ENCODE results near the gene TBC1D4.
A peak's percentile ranks its signal among the peaks of the same experiment; 100 is the strongest.

TBC1D4 gene

DNA sequence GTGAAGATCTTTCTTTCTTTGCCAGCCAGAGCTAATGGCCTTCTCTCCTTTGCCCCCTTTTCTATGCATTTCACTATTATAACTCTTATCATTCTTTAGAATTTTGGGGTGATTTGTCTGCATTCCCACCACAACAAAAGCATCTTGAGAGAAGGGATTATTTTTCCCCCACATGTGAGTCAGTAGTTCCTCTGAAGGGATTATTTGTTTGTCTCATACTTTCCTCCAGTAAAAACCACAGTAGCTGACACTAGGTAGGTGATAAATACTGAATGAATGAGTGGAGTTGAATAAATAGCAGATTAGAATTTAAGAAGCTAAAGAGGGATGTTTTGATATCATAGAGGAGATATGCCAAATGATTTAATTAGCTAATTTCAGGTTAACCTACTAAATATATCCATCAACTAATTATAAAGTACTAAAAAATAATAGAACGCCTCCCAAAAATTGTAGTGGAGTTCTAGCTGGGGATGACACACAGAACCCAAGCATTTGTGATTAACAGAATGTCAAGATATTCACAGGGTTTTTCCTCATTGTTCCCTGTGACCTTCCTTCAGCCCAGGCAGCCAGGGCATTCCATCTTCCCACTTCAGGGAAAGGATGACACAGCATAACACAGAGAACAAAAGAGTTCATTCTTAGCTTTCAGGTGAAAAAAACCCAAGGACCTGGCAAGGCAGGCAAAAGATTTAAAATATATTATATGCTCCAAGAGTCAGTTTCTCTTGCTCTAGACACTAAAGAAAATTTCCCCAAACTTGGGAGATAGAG lies 3.5 kb upstream of the TBC1D4 start:
- no peak for DNase-seq

DNA sequence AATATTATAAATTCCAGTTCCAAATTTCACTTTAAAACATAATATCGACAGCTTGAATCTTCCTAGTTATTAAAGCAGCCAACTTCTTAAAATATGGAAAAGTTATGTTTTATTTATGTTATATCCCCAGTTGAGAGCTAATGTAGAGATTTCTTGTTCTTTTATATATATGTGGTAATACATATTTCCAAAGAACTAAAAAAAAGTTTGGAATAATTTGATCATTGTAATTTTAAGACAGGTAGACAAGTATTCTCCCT lies 781 bp upstream of the TBC1D4 start:
- no peak for DNase-seq

DNA sequence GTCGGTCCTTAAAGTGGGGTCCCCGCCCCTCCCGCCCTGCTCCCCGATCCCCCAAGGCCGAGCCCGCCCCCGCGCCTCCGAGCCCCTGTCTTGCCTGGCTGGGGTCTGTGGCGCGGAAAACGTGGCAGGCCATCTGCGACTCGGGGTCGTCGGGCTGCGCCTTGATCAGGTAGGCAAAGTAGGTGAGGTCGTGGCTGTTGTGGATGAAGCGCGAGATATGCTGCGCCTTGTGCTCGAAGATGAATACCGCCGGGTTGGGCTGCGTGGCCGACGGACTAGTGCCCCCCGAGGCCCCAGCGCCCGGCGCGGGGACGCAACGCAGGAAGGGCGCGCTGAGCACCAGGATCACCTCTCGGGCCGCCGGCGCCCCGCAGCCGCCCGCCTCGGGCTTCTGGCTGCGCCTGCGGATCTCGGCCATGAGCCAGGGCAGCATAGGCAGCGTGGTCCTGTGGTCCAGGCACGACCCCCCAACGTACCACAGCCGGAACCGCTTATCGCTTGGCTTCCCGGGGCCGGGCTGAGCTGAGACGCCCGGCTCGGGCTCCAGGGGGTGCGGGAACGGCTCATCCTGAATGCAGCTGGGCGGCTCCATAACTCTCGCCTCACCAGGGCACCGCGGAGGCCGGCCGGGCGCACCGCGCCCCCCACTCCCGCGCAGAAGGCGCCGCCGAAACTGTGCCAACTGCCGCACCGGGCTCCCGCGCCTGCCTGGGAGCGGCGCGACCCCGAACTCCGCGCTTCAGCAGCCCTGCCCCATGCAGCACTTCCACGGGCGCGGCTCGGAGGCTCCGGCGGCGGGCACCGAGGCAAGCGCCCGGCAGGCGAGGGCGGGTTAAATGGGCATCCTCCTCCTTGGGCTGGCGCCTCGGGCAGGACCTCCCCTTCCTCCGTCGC lies 546 bp downstream of the TBC1D4 start:
- peak; percentile 10 for DNase-seq

DNA sequence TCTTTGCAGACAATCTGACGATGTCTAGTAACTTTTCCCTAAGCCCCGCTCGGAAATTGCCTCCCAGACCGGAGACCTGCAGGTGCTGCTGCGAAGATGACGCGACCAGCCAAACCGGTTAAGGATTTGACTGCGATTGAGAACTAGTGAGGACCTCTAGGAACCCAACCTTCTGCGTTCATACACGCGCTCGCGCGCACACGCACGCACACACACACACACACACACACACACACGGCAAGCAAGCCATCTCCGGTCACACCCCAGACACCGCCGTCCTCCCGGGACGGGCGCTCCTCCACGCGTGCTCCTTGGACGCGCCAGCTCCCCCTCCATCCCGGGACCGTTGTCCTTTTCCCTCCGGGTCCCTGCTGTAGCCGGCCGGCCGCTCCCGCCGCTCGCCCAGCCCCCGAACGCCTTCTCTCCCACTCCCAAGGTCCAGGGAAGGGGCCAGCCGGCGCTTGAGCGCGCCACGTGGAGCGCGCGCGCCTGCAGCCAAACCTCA lies 1.2 kb downstream of the TBC1D4 start:
- DNase-seq, result peak; percentile 6

DNA sequence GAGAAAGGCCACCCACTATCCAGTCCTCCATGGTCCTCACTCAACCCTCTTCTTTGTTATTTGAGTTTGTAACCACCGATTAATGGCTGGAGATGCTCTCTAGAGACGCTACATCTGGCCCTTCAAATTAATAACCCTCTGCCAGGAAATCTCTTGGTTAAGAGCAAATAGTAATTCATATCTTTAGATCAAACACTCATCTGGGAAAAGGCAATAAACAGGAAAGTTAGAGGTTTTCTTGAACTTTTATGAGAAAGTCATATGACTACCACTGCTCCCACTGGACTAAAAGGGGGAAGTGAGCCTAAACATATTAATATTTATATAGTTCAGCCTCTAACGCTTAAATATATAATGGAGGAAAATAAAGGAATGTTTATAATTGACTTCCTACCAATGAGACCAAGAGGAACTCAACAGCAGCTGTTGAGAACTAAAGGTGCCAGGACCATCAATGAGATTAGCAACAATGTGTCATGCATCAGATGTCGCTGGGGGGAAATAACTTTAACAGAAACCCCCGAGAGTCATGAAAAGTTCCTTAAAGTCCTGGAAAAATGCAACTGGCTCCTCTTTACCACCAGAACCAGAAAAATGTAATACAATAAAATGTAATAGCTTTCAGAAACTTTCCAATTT lies 2.7 kb downstream of the TBC1D4 start:
- DNase-seq, result no peak

DNA sequence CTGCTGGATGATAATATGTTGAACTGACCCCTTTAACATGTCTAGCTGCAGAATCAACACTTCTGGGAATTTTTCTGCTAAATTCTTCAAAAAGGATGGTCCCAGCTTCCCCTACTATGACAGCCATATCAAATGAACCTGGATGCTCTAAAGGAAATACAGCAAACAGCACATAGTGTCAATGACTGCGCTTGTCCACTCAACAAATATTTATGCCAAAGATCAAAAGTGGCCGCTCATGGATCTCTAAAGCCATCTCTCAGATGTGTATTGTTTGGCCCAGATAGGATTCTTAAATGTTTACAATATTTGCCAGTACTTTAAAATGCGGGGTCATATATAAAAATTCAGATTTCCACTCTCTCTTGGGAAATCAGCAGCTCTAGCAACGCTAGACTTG lies 3.3 kb downstream of the TBC1D4 start:
- DNase-seq, result no peak

DNA sequence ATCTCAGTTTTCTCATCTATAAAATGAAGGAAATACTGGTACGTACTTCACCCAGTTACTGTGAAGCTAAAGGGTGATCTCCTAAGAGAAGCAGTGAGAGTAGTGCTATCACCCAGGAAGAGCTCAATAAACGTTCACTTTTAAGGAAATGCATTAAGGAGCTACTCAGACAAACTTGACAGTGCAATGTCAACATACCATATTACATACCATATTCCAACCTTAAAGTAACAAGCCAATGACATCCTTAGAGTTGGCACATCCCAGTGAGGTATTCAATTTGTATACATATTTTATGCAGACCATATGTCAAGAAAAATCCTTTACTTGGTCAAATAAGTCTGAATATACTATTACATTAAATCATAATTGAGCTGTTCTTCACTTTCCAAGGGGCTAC lies 7.0 kb downstream of the TBC1D4 start:
- no peak for DNase-seq

DNA sequence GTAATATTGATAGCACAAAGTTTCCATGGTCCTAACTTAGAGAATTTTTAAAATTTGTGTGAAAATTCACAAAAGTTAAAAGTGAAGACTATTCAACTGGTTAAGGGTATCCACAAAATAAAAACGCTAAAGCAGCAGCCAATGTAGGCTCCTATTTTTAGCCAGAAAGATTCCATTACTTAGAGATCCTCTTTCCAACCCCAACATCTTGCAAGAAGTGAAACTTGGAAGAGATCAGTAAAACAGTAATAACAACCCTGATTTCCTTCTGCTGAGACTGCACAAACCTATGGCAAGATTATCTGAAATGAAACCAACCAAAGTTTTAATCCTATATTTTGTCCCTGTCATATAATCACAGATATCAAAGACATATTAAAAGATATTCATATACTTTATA lies 8.5 kb downstream of the TBC1D4 start:
- DNase-seq, result no peak

DNA sequence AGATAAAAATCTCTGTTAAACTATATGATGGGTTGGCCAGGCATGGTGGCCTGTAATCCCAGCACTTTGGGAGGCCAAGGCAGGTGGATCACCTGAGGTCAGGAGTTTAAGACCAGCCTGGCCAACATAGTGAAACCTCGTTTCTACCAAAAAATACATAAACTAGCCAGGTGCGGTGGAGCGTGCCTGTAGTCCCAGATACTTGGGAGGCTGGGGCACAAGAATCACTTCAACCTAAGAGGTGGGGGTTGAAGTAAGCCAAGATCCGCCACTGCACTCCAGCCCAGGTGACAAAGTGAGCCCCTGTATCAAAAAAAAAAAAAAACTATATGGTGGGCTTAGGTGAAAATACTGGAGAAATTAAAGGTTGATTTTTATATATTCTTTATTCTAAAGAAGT lies 11.3 kb downstream of the TBC1D4 start:
- no peak for DNase-seq

DNA sequence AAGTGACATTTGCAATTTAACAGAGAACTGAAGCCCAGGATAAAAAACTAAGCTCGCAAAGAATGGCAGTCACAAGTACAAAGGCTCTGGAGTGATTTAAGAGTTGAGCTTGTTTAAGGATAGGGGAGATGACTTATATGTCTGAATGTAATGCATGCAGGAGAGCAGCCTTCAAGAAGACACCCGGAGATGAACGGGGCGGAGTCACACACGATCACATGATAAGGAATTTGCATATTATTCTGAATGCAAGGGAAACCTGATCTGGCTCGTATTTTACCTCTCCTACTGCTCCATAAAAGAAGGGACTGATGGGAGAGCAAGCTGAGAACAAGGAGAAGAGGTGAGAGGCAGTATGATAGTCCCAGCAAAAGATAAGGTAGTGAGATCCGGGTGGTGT lies 12.9 kb downstream of the TBC1D4 start:
- no peak for DNase-seq

DNA sequence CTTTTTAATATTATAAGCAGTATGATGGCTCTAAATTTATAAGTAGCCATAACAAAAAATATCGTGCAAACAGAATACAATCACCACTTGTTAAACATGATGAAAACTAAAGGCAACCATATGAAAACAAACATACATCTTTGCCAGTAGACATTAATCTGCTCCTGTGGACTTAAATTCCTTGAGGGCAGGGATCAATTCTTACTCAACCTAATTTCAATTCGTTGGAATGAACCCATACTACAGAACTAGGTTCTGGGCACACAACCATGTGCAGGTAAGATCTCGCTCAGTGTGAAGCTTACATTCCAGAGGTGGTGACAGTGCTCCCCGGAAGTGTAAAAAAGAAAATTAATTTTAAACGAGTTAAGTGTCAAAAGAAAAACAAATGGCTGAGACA lies 13.4 kb downstream of the TBC1D4 start:
- no peak for DNase-seq

DNA sequence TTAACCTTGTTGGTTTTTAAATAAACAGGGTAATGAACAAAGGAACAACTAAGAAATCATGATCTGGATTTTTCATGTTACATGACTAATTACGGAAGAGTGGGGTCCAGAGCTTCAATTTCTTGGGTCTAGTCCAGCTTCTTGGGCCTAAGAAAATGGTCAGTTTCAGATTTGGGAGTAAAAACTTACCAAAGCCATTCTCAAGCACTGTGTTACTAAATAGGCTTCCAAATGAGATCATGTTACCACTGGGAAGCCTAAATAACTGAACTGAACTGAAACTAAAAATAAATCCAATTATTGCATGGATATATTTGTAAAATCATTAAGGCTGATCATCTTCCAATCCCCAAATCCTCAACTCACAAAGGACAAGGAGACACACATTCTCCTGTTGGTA lies 13.9 kb downstream of the TBC1D4 start:
- DNase-seq, result no peak

DNA sequence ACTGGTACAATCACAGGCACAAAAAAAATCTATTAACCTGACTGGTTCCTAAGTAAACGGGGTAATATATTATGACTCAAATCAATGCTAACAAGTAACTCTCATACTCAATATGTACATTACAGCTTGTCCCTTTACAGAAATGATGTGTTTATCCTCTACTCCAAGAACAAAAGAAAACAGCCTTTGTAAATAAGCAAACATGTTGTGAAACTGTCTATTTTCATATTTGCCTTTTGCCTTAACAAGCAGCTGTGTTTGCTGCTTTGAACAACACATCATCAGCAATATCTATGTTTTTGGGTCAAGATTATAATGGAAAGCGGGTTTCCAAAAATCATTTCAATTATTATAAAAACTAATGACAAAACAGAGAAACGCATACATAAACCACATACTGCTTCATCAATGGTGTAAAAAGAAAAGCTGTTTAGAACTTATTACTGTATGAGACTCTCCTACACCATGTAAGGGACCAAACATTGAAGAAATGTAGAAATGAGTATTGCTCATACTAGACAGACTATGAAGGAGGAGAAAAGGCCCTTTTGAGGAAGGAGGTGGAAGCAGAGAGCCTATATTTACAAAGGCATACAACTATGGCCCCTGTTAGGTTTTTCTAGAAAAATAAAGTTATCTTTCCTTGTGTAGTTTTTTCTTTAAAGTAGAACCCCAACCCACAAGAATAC lies 14.8 kb downstream of the TBC1D4 start:
- DNase-seq, result no peak

DNA sequence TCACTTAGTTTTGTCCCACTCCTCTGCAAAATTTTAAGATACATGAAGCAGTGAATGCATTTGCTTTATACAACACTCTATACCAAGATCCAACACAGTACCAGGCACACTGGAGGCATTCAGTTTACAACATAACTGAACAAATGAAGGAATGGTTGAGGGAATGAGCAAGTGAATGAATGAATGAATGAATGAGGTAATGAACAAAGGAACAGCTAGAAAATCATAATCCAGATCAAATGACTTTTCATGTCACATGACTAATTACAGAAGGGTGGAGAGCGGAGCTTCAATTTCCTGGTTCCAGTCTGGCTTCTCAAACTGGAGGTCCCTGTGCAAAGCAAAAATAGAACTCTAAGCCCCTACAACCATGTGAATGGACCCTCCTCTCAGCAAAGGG lies 16.7 kb downstream of the TBC1D4 start:
- DNase-seq, result no peak

DNA sequence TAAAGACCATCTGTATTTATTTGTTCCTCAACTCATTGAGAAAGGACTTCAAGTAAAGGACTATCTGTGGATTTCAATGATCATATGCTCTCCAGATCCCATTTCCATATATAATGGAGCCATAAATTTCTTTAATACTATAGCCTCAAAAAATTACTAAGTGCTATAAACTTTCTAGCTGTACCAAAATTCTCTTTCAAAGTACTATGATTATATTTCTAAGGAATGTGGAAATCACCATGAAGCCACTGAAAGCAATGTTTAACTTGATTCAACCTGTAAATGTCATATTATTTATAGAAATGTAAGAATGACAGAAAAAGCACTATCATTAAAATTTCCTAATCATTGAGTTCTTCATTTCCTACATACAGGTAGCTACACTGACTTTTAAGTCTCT lies 20.7 kb downstream of the TBC1D4 start:
- DNase-seq, result no peak

DNA sequence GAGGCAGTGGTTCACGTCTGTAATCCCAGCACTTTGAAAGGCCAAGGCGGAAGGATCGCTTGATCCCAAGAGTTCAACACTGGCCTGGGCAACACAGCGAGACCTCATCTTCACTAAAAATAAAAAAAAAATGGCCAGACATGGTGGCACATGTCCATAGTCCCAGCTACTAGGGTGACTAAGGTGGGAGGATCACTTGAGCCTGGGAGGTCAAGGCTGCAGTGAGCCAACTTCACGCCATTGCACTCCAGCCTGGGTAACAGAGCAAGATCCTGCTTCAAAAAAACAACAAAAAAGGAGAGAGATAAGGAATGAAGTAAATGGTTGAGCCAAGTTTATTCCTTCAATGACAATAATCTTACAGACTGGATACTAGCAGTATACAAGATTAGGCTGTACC lies 21.3 kb downstream of the TBC1D4 start:
- DNase-seq, result no peak

DNA sequence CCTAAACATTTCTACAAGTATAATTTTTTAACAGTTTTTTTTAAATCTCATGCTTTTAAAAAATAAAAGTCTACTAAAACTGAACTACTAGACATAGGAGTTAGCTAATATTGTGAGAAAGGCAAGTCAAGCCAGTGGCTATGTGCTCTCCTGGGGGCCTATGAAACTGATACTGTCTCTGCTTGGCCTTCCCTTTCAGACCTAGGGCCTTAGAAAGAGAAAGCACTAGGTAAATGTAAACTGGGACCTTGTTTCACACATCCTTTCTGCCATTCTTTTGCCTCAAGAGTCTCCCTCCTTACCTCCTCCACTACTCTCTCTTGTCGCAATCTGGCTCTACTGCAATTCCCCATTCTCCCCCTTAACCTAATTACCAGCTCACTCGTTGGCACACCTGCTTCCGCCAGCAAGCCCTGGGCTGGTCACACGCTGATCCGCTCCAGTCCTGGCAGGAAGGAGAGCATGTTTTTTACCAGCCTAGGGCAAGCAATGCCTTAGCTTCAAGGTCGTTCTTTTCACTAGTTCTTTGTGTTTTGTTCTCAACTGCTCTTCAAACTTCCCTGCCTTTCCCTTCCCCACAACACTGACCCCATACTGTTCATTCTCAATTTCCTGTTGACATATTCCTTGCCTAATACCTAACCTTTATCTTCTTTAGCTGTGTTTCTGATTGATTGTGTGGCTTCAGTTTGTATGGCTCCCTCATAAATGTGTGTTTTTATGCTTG lies 23.1 kb downstream of the TBC1D4 start:
- DNase-seq, result no peak

DNA sequence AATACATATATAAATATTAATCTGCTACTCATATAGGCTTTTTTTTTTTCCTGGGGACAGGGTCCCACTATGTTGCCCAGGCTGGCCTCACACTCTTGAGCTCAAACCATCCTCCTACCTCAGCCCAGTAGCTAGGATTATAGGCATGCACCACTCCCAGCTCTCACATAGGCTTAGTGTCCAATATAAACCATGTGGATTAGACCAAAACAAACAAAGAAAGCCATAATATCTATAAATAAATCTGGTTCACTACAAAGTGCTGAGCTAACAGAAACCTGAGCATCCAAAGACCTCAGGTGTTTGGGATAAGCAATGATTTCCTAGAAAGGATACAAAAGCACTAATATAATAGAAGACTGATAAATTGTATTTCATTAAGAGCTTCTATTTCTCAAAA lies 26.0 kb downstream of the TBC1D4 start:
- DNase-seq, result no peak

DNA sequence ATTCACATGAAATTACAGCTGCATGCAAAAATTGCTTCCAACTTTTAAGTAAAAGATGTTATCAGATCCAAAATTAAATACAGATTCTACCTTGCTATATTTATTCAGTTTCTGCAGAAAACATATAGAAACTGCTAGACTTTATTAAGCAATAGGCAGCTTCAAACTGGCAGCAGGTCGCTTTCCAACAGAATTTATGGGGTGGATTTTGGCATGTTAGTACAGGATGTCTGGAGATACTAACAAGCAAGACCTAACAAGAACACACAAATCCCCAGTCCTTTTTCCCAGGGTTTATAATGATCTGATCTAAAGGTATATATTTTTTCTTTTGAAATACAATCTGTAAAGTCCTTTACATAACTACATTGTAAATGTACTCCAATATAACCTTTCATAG lies 27.5 kb downstream of the TBC1D4 start:
- DNase-seq, result no peak

DNA sequence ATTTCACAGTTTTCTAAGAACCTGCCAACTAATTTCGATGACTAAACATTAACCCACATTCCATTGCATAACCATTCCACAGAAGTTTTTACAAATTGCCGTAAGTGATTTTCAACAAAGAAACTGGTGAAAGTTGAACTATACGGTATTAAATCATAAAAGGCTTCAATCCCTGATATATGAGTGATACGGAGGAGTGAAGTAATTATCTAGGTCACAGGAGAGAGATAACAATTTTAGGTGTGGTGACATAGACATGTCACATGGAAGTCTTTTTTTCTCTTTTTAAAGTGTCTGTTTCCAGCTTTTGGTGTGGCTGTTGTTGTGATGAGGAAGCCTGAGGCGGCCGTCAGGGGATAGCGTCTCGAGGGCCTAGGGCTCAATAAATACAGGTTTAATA lies 29.4 kb downstream of the TBC1D4 start:
- DNase-seq, result no peak

DNA sequence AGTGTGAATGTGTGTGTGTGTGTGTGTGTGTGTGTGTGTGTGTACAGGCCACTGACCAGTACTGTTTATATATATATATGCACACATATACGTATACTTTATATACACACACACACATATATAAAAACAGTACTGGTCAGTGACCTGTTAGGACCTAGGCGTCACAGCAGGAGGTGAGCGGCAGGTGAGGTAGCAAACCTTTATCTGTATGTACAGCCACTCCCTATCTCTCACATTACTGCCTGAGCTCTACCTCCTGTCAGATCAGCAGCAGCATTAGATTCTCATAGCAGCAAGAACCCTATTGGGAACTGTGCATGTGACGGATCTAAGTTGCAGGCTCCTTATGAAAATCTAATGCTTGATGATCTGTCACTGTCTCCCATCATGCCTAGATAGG lies 34.5 kb downstream of the TBC1D4 start:
- no peak for DNase-seq

DNA sequence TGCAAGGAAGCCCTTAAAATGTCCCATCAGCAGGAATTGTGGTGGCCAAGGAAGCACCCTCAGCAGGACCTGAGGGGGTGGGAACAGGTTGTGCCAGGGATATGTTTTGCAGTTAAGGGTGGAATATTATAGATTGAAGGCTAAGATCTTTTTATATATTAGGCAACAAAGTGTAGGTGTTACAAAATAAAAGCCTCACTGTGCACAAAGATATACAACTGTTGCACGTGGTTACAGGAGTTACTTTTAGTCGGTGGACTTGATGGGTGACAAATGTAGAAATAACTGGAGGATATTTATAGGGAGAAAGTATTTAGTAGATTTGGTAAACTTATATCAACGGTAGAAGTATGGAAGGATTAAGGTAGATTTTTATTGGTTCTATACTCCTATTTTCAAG lies 35.1 kb downstream of the TBC1D4 start:
- no peak for DNase-seq
